GM10266 (cell line): Measurements from ENCODE around the gene SPECC1L.

ENCODE experiments used
- DNase-seq: peaks from one replicate; pipeline ENCODE4 v3.0.0; 2012; ENCODE audit errors: extremely low spot score
- CTCF ChIP-seq: IDR thresholded peaks from 2 replicates; pipeline ENCODE4 v1.5.1; 2012; ENCODE audit warnings: mild to moderate bottlenecking, low read depth; ENCODE audit not compliant: control insufficient read depth, insufficient read depth; ENCODE audit errors: missing control alignments

Gene SPECC1L

GRCh38 chr22:24441406-24442351 lies 171.0 kb downstream of the SPECC1L start:
- no peak for DNase-seq

GRCh38 chr22:24442352-24442744 lies 171.7 kb downstream of the SPECC1L start:
- TF ChIP-seq CTCF, result no peak
- DNase-seq, result no peak

More at GRCh38 chr22:24441406-24442351, 171.0 kb downstream of the SPECC1L start:
- TF ChIP-seq CTCF, result no peak

- no peak for TF ChIP-seq CTCF
- no peak for DNase-seq
These were observed 173.0 kb downstream of the SPECC1L start for GRCh38 chr22:24443668-24444067.

GRCh38 chr22:24444251-24444650 lies 173.6 kb downstream of the SPECC1L start:
- no peak for DNase-seq
- no peak for TF ChIP-seq CTCF

- DNase-seq, result no peak
- no peak for TF ChIP-seq CTCF
These were observed 174.3 kb downstream of the SPECC1L start for GRCh38 chr22:24444729-24445466.

- no peak for DNase-seq
- no peak for TF ChIP-seq CTCF
These were observed 175.0 kb downstream of the SPECC1L start for GRCh38 chr22:24445481-24446259.
